Naive B cell (primary cell): Measurements from ENCODE around the gene MCHR2. TPM values are rescaled to one million over a fixed set of nuclear protein-coding genes. Genes with fewer than 3 reads are reported as not detected.

Experiments used
- ATAC-seq, 2 donors: fragments of 150-1000 bp; cut with Tn5 transposase; 2 replicates each; pipeline ENCODE4 v1.10.0; 2021; ENCODE audit warnings: low read depth in 2 of 2, mild to moderate bottlenecking in 2 of 2, moderate library complexity in 2 of 2
- DNase-seq: peaks from one replicate; pipeline ENCODE4 v3.0.0; 2022
- H3K27ac Mint-ChIP-seq, 6 donors: one replicate each; pipeline ENCODE4 v1.8.0; 2020 to 2022; ENCODE audit warnings: mild to moderate bottlenecking in 6 of 6, mixed read lengths in 6 of 6, moderate library complexity in 5 of 6, inconsistent platforms in 2 of 6
- H3K27me3 Mint-ChIP-seq, 3 donors: one replicate each; pipeline ENCODE4 v1.8.0; 2021 to 2022; ENCODE audit warnings: mixed read lengths in 3 of 3, mild to moderate bottlenecking in 1 of 3
- H3K36me3 Mint-ChIP-seq, 2 donors: one replicate each; pipeline ENCODE4 v1.8.0; 2020 to 2022; ENCODE audit warnings: mixed read lengths in 2 of 2, inconsistent platforms in 1 of 2, mild to moderate bottlenecking in 1 of 2
- H3K4me1 Mint-ChIP-seq, 3 donors: one replicate each; pipeline ENCODE4 v1.8.0; 2020 to 2022; ENCODE audit warnings: mixed read lengths in 3 of 3, inconsistent platforms in 1 of 3, mild to moderate bottlenecking in 1 of 3, moderate library complexity in 1 of 3
- H3K4me3 Mint-ChIP-seq, 8 donors: one replicate each; pipeline ENCODE4 v1.8.0; 2020 to 2022; ENCODE audit warnings: mild to moderate bottlenecking in 8 of 8, mixed read lengths in 8 of 8, moderate library complexity in 8 of 8, inconsistent platforms in 2 of 8
- H3K9me3 Mint-ChIP-seq, 7 donors: one replicate each; pipeline ENCODE4 v1.8.0; 2020 to 2022; ENCODE audit warnings: mixed read lengths in 7 of 7, mild to moderate bottlenecking in 5 of 7, inconsistent platforms in 2 of 7, moderate library complexity in 1 of 7
- polyA plus RNA-seq, 6 donors: library from polyadenylated mRNA; unstranded; fragments of 300-500 nt; fragmentation: Illumina TruSeq; gene quantifications; one replicate each; pipeline ENCODE4 v1.2.3, GENCODE V29; 2021; ENCODE audit warnings: low read depth in 6 of 6

MCHR2 gene
- polyA plus RNA-seq, 6 donors from 2014 or later: not detected

GRCh38 chr6:99882128-99882702 is 111.8 kb downstream of the MCHR2 start:
- no peak overlapping the region for H3K27ac Mint-ChIP-seq
- peaks cover 0 to 9% (median 0%) of the 10 kb centered on the region in 3 donors for H3K27me3 Mint-ChIP-seq
- no peak overlapping the region for H3K4me3 Mint-ChIP-seq
- peaks cover 0 to 2% (median 0%) of the 10 kb centered on the region in 7 donors for H3K9me3 Mint-ChIP-seq
- no peaks in the 10 kb centered on the region for H3K4me1 Mint-ChIP-seq
- ATAC-seq (no peak), DNase-seq (no peak)
- no peaks in the 10 kb centered on the region for H3K36me3 Mint-ChIP-seq

GRCh38 chr6:99879431-99879830 is 114.6 kb downstream of the MCHR2 start:
- Mint-ChIP-seq H3K27me3 (peaks cover 4 to 18% (median 5%) of the 10 kb centered on the region in 3 donors), H3K4me1 (no peaks in the 10 kb centered on the region), H3K4me3 (no peak overlapping the region), H3K36me3 (no peaks in the 10 kb centered on the region), H3K27ac (no peak overlapping the region), H3K9me3 (peaks cover 0 to 4% (median 0%) of the 10 kb centered on the region in 7 donors)
- DNase-seq (no peak), ATAC-seq (no peak)

GRCh38 chr6:99875068-99875467 is 119.0 kb downstream of the MCHR2 start:
- Mint-ChIP-seq H3K9me3 (peaks cover 0 to 4% (median 0%) of the 10 kb centered on the region in 7 donors), H3K36me3 (no peaks in the 10 kb centered on the region), H3K27ac (no peak overlapping the region), H3K27me3 (peaks cover 20 to 29% (median 29%) of the 10 kb centered on the region in 3 donors), H3K4me1 (no peaks in the 10 kb centered on the region), H3K4me3 (no peak overlapping the region)
- no peak for ATAC-seq
- no peak for DNase-seq

- DNase-seq (no peak), ATAC-seq (no peak)
- H3K27me3 Mint-ChIP-seq: peaks cover 28 to 45% (median 31%) of the 10 kb centered on the region in 3 donors
- H3K36me3 Mint-ChIP-seq: no peaks in the 10 kb centered on the region
- H3K9me3 Mint-ChIP-seq: peaks cover 0 to 4% (median 0%) of the 10 kb centered on the region in 7 donors
- H3K4me1 Mint-ChIP-seq: peaks cover 0 to 6% (median 0%) of the 10 kb centered on the region in 3 donors
- H3K27ac Mint-ChIP-seq: no peak overlapping the region
- H3K4me3 Mint-ChIP-seq: no peak overlapping the region
Measured at GRCh38 chr6:99873084-99873483, 120.9 kb downstream of the MCHR2 start.

GRCh38 chr6:99871641-99872040 is 122.4 kb downstream of the MCHR2 start:
- Mint-ChIP-seq H3K9me3 (peaks cover 0 to 4% (median 0%) of the 10 kb centered on the region in 7 donors), H3K27ac (no peak overlapping the region), H3K4me1 (peaks cover 0 to 6% (median 0%) of the 10 kb centered on the region in 3 donors), H3K27me3 (peaks cover 32 to 45% (median 37%) of the 10 kb centered on the region in 3 donors), H3K4me3 (no peak overlapping the region), H3K36me3 (no peaks in the 10 kb centered on the region)
- ATAC-seq (no peak), DNase-seq (no peak)
